Measurements from ENCODE around the gene PNPLA3. TPM values are rescaled to one million over a fixed set of nuclear protein-coding genes. Genes with fewer than 3 reads are reported as not detected.

The PNPLA3 gene
- total RNA-seq, 1 experiment from 2014 or later, result 17.5 TPM

- H4K91ac ChIP-seq (ENCODE audit: insufficient read length, low read depth, low read length), result no peak overlapping the region
- TF ChIP-seq CTCF (conservative IDR thresholded peaks at IDR 0.05), result no peak
- no peak overlapping the region for H3K27ac ChIP-seq (ENCODE audit: insufficient read length, low read depth, low read length)
- no peak overlapping the region for H3K9ac ChIP-seq (ENCODE audit: extremely low read depth, insufficient read length, low read length)
- DNase-seq, result no peak
- WGBS (ENCODE audit: extremely low coverage, insufficient read length, low lambda C conversion rate), result no CpG with 5 or more reads among the region's 7 CpGs
- no peak overlapping the region for H3K56ac ChIP-seq (ENCODE audit: insufficient read length, low read depth, low read length)
- no peaks in the 10 kb centered on the region for H4K20me1 ChIP-seq (ENCODE audit: control insufficient read depth, insufficient read depth, insufficient read length)
- H2AK5ac ChIP-seq (ENCODE audit: insufficient read length, low read length), result no peak overlapping the region
- Mint-ChIP-seq H3K4me1 (no peaks in the 10 kb centered on the region), H3K27me3 (ENCODE audit: low read depth) (no peaks in the 10 kb centered on the region), H3K36me3 (ENCODE audit: insufficient read depth in 1 of 3, low read depth in 3 of 3) (peaks cover 30 to 83% (median 69%) of the 10 kb centered on the region in 3 experiments; a peak in 6 of 7 replicates), H3K27ac (no peak overlapping the region), H3K9me3 (no peaks in the 10 kb centered on the region), H3K4me3 (no peak overlapping the region)
- H3T11ph ChIP-seq (ENCODE audit: low read length), result no peak overlapping the region
- H4K5ac ChIP-seq (ENCODE audit: insufficient read length, low read depth, low read length), result no peak overlapping the region
- no peak overlapping the region for H2AFZ ChIP-seq (ENCODE audit: low read length)
- no peak overlapping the region for H2BK15ac ChIP-seq (ENCODE audit: low read depth, low read length)
- no peaks in the 10 kb centered on the region for H3K9me3 ChIP-seq (ENCODE audit: control insufficient read depth, low read depth, low read length)
- no peaks in the 10 kb centered on the region for H3K4me1 ChIP-seq (ENCODE audit: insufficient read depth, low read length)
- H3K23me2 ChIP-seq (ENCODE audit: insufficient read length, low read depth, low read length, poor library complexity, severe bottlenecking), result no peaks in the 10 kb centered on the region
- H4K8ac ChIP-seq (replicated peaks; ENCODE audit: insufficient read length, low read depth, low read length), result no peak overlapping the region
- H3K14ac ChIP-seq (ENCODE audit: insufficient read depth, low read length), result no peak overlapping the region
- H2BK20ac ChIP-seq (ENCODE audit: low read depth, low read length, poor library complexity, severe bottlenecking), result no peak overlapping the region
- H3K79me1 ChIP-seq (ENCODE audit: insufficient read depth, low read depth, low read length, poor library complexity, severe bottlenecking), result no peaks in the 10 kb centered on the region
- no peak overlapping the region for H3K23ac ChIP-seq (ENCODE audit: insufficient read length, low read depth, low read length)
- H3K18ac ChIP-seq (ENCODE audit: insufficient read length, low read depth, low read length), result no peak overlapping the region
- no peaks in the 10 kb centered on the region for H3K27me3 ChIP-seq (ENCODE audit: insufficient read depth, low read length)
- H2BK12ac ChIP-seq (ENCODE audit: insufficient read length, low read depth, low read length), result no peak overlapping the region
- H3K4ac ChIP-seq (ENCODE audit: low read depth, low read length), result no peak overlapping the region
- H2BK120ac ChIP-seq (ENCODE audit: low read depth, low read length, poor library complexity, severe bottlenecking), result no peak overlapping the region
- no peak overlapping the region for H2BK5ac ChIP-seq (ENCODE audit: insufficient read length, low read length)
- H3K79me2 ChIP-seq (ENCODE audit: insufficient read depth, low read length), result no peaks in the 10 kb centered on the region
- no peak overlapping the region for H3K4me2 ChIP-seq (ENCODE audit: insufficient read depth, insufficient read length, low read length)
These were observed 45.0 kb downstream of the PNPLA3 start for GRCh38 chr22:43968614-43969013.
